Colonic mucosa (tissue), 4 donors: ENCODE measurements around the gene MALAT1. TPM values are rescaled to one million over a fixed set of nuclear protein-coding genes. Genes with fewer than 3 reads are reported as not detected.

Experiments
- DNase-seq: peaks from one replicate; pipeline ENCODE4 v3.0.0-alpha.2; 2020
- H3K27ac ChIP-seq: fragments of 200-600 bp; one replicate; pipeline ENCODE4 v1.8.0; 2021
- H3K27me3 ChIP-seq: fragments of 200-600 bp; one replicate; pipeline ENCODE4 v1.8.0; 2021
- H3K36me3 ChIP-seq: fragments of 200-600 bp; one replicate; pipeline ENCODE4 v1.8.0; 2021
- H3K4me1 ChIP-seq: fragments of 200-600 bp; one replicate; pipeline ENCODE4 v1.8.0; 2021; ENCODE audit warnings: mild to moderate bottlenecking
- H3K4me3 ChIP-seq: fragments of 200-600 bp; one replicate; pipeline ENCODE4 v1.8.0; 2021
- H3K9ac ChIP-seq, 2 donors: one replicate each; pipeline ENCODE4 v1.7.0; 2013; ENCODE audit warnings: control low read depth in 2 of 2, low read depth in 2 of 2, low read length in 2 of 2
- H3K9me3 ChIP-seq: fragments of 200-600 bp; one replicate; pipeline ENCODE4 v1.8.0; 2021
- intact Hi-C: fragments of 100-400 bp; cut with DNase I; formaldehyde crosslinking; loops from one replicate; pipeline ENCODE4 v1.14.1; 2022
- total RNA-seq, 2 donors: library from RNA; stranded (reverse); fragmentation: NEBNext Ultra II Directional in 1 of 2; extraction: Animal tissue kit (Norgen Biotek cat#: 25700) in 1 of 2; gene quantifications; one replicate each; pipeline ENCODE4 v1.2.1, GENCODE V29; 2021
- TF ChIP-seq, protein P1 (sequence below): fragments of 200-600 bp; IDR thresholded peaks from one replicate; pipeline ENCODE4 v1.8.0; 2022; ENCODE audit warnings: antibody characterized with exemption, mild to moderate bottlenecking
- donor health status: healthy.
- donor health status: DM: no; HTN: no; CAD: no.
- donor health status: DM: no; HTN: no; CAD: no.

The MALAT1 gene
- total RNA-seq, 2 donors from 2014 or later = 4,716 to 6,071 TPM

DNA sequence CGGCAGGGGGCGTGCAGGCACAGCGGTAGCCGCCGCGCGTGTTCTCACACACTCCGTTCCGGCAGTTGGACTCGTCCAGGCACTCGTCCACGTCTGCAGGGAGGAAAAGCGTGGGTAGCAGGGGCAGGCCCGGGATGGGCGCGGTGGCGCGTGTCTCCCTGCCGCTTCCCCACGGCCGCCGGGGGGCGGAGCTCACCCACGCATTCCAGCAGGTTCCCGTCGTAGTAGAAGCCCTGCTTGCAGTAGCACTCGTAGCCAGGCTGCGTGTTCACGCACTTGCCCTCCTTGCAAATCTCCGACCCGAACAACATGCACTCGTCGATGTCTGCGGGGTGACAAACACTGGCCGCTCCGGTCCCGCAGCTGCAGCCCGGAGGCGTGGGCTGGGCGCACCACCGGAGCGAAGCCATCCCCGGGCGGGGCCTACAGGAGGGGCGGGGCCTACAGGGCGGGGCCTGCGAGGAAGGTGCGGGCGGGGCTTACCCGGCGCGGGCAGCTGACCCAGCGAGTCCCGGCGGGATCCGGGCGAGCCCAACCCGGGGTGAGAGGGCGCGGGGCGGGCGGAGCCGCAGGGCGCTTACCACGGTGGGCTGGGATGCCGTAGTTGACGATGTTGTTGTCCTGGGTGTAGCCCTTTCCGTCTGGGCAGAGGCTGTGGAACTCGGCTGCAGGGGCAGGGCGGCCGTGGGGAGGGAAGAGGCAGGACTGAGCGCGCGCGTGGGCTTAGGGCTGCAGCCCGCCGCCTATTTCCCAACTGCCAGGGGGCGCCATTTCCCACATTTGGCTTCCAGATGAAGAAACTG, 41.6 kb downstream of the MALAT1 start:
- peak overlapping the region; percentile 45 for H3K4me3 ChIP-seq
- peak; percentile 94 for DNase-seq
- peak overlapping the region; percentile 70 to 81 for H3K9ac ChIP-seq
- TF ChIP-seq, protein P1, sequence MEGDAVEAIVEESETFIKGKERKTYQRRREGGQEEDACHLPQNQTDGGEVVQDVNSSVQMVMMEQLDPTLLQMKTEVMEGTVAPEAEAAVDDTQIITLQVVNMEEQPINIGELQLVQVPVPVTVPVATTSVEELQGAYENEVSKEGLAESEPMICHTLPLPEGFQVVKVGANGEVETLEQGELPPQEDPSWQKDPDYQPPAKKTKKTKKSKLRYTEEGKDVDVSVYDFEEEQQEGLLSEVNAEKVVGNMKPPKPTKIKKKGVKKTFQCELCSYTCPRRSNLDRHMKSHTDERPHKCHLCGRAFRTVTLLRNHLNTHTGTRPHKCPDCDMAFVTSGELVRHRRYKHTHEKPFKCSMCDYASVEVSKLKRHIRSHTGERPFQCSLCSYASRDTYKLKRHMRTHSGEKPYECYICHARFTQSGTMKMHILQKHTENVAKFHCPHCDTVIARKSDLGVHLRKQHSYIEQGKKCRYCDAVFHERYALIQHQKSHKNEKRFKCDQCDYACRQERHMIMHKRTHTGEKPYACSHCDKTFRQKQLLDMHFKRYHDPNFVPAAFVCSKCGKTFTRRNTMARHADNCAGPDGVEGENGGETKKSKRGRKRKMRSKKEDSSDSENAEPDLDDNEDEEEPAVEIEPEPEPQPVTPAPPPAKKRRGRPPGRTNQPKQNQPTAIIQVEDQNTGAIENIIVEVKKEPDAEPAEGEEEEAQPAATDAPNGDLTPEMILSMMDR = peak; percentile 81
- H3K27ac ChIP-seq = peak overlapping the region; percentile 81
- peaks cover under 1% of the 10 kb centered on the region for H3K36me3 ChIP-seq
- H3K27me3 ChIP-seq = no peaks in the 10 kb centered on the region
- no peaks in the 10 kb centered on the region for H3K9me3 ChIP-seq
- intact Hi-C loops = loop anchor here (5.0 kb wide), 2 partner anchors 52 to 72 kb away; partner anchors contain the start of gene MAP3K11
- H3K4me1 ChIP-seq = peaks cover 8% of the 10 kb centered on the region

DNA sequence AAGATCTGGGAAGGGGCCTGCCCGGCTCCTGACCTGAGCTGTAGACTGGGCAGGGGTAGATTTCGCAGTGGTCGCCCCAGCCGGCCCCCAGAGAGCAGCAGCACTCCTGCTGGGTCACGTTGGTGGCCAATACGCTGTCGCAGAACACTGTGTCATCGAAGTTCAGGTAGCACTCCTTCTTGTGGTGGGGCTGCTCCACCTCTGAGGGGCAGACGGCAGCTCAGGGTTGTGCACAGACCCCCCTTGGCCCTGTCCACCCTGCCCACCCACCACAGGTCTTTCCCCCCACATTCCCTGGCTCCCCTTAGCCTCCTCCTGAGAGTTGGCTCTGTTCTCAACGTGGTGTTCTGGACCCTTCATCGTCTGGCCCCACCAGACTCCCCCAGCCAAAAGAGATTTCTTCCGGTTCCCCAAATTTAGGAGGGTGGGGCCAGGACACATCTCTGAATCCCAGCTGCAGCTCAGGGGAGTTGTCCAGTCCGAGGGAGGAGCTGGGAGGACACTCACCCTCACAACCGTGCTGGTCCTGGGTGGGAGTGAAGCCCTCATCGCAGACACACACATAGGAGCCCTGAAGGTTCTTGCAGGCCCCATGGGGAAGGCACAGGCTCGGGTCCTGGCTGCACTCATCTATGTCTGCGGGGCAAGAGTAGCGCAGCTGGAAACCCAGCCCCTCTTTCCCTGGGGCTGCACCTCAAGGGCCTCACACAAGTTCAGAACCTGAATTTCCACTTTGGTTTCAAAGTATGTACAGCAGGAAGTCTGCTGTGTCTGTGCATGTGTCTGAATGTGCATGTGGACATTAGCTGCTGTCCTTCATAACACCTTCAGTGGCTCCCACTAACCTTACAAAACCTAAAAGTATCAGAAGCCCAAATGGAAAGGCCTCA, 42.5 kb downstream of the MALAT1 start:
- H3K36me3 ChIP-seq = no peaks in the 10 kb centered on the region
- TF ChIP-seq, protein P1 = peak; percentile 7
- intact Hi-C loops = loop anchor here (5.0 kb wide), 2 partner anchors 51 to 71 kb away; partner anchors contain the start of gene MAP3K11

DNA sequence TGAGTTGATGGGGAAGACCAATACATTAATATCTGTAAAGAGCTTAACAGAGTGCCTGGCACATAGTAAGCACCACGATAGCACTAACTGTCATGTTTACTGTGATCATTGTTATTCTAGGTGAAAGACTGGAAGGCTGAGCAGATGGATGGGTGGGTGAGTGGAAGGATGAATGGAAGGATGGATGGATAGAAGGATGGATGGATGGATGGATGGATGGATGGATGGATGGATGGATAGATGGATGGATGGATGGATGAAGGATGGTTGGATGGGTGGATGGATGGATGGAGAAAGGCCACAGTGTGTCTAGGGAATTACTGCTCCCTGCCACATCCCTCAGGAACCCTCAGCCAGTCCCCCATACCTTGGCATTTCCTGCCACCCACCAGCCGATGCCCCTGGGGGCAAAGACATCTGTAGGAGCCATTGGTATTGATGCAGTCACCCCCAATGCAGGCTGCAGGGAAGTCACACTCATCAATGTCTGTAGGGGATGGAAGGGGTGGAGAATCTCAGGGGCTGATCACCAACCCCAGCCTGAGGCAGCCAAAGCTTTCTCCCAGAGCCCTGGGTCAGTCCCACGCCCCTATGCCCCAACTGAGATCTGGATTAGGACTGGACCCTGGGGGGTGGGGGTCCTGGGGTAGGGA, 44.0 kb downstream of the MALAT1 start:
- no peak overlapping the region for H3K27ac ChIP-seq

More for the DNA sequence above, 42.5 kb downstream of the MALAT1 start:
- H3K27me3 ChIP-seq = no peaks in the 10 kb centered on the region
- H3K9me3 ChIP-seq = no peaks in the 10 kb centered on the region
- peak overlapping the region; percentile 64 to 81 for H3K9ac ChIP-seq
- DNase-seq = no peak
- H3K4me3 ChIP-seq = peak overlapping the region; percentile 45
- peaks cover 8% of the 10 kb centered on the region for H3K4me1 ChIP-seq
- peak overlapping the region; percentile 81 for H3K27ac ChIP-seq

DNA sequence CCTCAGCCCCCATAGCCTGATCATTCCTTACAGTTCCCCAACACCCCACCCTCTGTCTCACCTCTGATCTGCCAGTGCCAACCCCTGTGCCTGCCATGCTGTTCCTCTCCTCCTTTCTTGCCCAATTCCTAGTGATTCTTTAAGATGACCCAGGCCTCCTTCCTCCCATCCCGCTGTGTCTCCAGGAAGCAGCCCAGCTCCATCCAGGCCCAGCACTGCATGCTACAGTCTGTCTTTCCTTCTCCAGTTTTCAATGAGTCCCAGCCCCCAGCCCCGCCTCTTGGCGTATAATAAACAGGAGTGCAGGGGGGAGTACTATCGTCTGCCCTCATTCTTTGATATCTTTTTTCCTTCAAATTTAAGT, 47.0 kb downstream of the MALAT1 start:
- peak; percentile 43 for DNase-seq
- TF ChIP-seq, protein P1 = no peak
- peak overlapping the region; percentile 80 for H3K27ac ChIP-seq
- no peaks in the 10 kb centered on the region for H3K9me3 ChIP-seq
- no peaks in the 10 kb centered on the region for H3K36me3 ChIP-seq
- peak overlapping the region; percentile 56 for H3K4me3 ChIP-seq
- H3K27me3 ChIP-seq = no peaks in the 10 kb centered on the region
- peaks cover 3% of the 10 kb centered on the region for H3K4me1 ChIP-seq
- H3K9ac ChIP-seq = peak overlapping the region; percentile 56 to 84
- intact Hi-C loops = no loop called here

More for the DNA sequence above, 44.0 kb downstream of the MALAT1 start:
- H3K9ac ChIP-seq = no peak overlapping the region
- no peaks in the 10 kb centered on the region for H3K9me3 ChIP-seq
- DNase-seq = no peak
- H3K4me1 ChIP-seq = peaks cover 8% of the 10 kb centered on the region
- no peak overlapping the region for H3K4me3 ChIP-seq
- no peaks in the 10 kb centered on the region for H3K27me3 ChIP-seq
- intact Hi-C loops = loop anchor here (5.0 kb wide), 2 partner anchors 49 to 69 kb away; partner anchors contain the start of gene MAP3K11
- TF ChIP-seq, protein P1 = no peak
- H3K36me3 ChIP-seq = no peaks in the 10 kb centered on the region
